ENCODE results near the gene ZNF831.

The ZNF831 gene

DNA sequence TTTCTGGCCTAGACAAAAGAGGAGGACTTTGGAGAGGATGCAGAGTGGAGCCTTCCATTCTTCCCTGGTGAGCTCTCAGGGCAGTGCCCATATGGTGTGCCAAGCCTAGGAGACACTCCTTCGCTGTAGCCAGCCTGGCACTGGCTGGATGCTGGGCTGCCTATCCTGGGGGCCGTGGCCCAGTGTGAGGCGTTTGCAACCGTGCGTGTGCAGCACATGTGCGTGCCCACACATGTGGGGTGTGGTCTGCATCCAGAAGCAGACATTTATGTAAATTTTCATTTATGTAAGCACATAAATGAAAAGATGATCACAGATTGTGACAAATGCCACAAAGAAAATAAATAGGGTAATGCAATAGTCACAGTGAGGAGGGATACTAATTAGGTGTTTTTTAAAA is 35.8 kb upstream of the ZNF831 start:
- TF ChIP-seq, protein P1, sequence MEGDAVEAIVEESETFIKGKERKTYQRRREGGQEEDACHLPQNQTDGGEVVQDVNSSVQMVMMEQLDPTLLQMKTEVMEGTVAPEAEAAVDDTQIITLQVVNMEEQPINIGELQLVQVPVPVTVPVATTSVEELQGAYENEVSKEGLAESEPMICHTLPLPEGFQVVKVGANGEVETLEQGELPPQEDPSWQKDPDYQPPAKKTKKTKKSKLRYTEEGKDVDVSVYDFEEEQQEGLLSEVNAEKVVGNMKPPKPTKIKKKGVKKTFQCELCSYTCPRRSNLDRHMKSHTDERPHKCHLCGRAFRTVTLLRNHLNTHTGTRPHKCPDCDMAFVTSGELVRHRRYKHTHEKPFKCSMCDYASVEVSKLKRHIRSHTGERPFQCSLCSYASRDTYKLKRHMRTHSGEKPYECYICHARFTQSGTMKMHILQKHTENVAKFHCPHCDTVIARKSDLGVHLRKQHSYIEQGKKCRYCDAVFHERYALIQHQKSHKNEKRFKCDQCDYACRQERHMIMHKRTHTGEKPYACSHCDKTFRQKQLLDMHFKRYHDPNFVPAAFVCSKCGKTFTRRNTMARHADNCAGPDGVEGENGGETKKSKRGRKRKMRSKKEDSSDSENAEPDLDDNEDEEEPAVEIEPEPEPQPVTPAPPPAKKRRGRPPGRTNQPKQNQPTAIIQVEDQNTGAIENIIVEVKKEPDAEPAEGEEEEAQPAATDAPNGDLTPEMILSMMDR (conservative IDR thresholded peaks at IDR 0.05; ENCODE audit: low read depth, low read length) = no peak
- no peak for DNase-seq (ENCODE audit: low read depth)
- H3K4me3 ChIP-seq (ENCODE audit: low read length) = no peak overlapping the region

DNA sequence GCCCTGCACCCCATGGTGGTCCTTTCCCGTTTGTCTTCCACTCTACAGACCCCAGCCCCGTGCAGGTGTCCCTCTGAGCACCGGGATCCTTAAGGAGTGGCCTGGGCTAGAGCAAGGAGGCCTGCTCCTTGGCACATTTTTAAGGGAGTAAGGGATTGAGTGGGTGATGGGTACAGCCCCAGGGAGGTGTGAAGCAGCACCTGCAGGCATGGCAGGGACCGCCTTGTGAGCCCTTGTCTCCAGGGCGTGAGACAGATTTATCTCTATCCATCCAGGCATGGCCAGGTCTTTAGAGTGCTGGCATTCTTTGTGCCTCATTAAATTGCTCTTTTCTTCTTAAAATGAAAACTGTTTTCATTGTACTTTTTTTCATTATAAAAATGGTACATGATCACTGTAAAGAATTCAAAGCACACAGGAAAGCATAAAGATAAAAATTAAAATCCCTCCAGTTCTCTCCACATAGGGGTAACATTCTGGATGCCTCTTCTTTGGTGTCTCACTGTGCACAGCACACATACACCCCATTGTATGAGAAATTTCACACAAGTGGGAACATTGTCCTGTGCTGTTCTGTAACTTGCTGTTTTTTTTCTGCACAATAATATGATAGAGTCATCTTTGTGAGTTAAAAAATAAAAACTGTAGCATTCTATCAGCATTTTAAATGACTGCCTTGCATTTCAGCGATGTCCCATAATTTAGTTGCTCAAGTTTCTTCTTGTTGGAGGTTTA is 31.9 kb upstream of the ZNF831 start:
- TF ChIP-seq, protein P1 (conservative IDR thresholded peaks at IDR 0.05; ENCODE audit: low read depth, low read length) = no peak
- no peak for DNase-seq (ENCODE audit: low read depth)
- H3K4me3 ChIP-seq (ENCODE audit: low read length) = no peak overlapping the region

DNA sequence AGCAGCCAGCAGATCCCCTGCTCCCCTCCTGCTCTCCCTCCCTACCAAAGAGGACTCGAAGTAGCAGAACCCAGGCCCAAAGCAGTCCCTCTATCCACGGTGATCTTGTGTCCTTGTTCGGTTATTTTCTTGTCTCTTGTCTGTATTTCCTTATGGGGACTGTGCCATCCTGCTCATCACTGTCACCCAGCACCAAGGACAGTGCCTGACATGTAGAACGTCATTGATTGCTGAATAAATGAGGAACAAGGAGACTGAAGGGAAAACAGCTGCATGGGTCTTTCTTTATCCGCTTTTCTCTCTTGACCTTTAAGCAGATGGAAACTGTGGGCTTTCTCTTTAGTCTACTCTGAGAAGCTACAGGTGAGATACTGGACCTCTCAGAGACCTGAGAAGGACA is 29.4 kb upstream of the ZNF831 start:
- H3K4me3 ChIP-seq (ENCODE audit: low read length) = no peak overlapping the region
- TF ChIP-seq, protein P1 (conservative IDR thresholded peaks at IDR 0.05; ENCODE audit: low read depth, low read length) = no peak
- no peak for DNase-seq (ENCODE audit: low read depth)

DNA sequence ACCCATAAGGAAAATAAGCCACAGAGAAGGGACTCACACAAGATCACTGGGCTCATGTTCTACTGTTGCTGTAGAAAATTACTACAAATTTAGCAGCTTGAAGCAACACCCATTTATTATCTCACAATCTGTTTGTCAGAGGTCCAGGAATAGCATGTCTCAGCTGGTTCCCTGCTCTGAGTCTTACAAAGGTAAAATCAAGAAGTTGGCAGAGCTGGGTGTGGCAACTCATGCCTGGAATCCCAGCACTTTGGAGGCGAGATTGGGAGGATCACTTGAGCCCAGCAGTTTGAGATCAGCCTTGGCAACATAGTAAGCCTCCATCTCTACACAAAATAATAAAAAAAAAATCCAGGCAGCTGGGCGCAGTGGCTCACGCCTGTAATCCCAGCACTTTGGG is 28.5 kb upstream of the ZNF831 start:
- TF ChIP-seq, protein P1 (conservative IDR thresholded peaks at IDR 0.05; ENCODE audit: low read depth, low read length) = no peak
- DNase-seq (ENCODE audit: low read depth) = no peak
- no peak overlapping the region for H3K4me3 ChIP-seq (ENCODE audit: low read length)

DNA sequence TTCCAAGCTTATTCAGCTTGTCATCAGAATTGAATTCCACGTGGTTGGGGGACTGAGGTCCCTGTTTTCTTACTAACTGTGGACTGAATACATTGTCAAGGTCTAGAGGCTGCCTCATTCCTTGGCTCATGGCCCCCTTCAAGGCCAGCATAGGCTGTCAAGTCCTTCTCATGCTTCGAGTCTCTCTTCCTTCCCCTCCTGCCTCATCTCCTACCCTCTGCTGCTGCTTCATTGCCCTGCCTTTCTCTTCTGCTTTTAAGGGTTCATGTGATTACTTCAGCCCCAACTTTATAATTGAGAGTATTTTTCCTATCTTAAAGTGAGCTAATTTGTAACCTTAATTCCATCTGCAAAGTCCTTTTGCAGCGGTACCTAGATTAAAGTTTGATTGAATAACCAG is 27.6 kb upstream of the ZNF831 start:
- TF ChIP-seq, protein P1 (conservative IDR thresholded peaks at IDR 0.05; ENCODE audit: low read depth, low read length) = no peak
- H3K4me3 ChIP-seq (ENCODE audit: low read length) = no peak overlapping the region
- DNase-seq (ENCODE audit: low read depth) = no peak

DNA sequence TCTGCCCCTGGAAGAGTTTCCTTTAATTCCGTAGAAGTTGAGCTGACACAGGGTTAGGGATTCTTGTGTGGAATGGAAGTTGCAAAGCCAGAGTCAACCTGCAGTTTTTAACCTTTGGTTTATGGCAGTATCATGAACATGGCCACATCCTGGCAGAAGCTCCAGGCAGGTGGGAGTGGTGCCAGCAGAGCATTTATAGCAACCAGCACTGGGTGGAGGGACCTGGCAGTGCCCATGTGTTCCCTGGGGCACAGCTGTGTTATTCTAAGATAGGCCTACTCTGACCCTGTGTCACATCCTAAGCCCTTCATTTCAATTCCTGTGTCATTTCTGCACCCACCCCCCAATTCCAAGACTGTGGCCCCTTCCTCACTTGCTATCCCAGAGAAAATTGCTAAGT is 26.1 kb upstream of the ZNF831 start:
- TF ChIP-seq, protein P1 (conservative IDR thresholded peaks at IDR 0.05; ENCODE audit: low read depth, low read length) = no peak
- DNase-seq (ENCODE audit: low read depth) = no peak
- H3K4me3 ChIP-seq (ENCODE audit: low read length) = no peak overlapping the region

DNA sequence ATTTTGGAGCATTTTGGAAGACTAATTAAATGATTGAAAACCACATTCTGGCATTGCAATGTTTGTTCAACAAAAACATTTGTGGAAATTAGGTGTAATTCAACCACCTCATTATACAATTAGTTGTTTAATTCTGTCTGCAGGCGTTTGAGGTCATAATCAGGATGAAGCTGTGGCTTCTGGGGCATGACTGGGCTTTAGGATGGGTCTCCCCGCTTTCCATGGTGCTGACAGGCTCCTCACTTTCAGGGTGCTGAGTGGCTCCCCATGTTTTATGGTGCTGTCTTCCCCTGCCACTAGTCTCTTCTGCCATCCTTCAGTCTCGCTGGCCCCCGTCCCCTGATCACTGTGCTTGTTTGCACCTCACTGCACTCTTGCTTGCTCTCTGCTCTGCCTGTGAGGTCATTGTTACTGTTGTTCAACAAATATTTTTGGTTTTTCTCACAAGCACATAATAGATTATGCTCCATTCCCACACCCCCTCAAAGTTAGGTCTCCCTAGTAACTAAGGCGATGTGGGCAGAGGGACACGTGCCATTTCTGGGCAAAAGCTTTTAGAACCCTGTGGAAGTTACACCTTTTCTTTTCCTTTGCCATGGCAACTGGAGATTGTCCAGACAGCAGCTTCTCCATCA is 25.4 kb upstream of the ZNF831 start:
- TF ChIP-seq, protein P1 (conservative IDR thresholded peaks at IDR 0.05; ENCODE audit: low read depth, low read length) = no peak
- H3K4me3 ChIP-seq (ENCODE audit: low read length) = no peak overlapping the region
- DNase-seq (ENCODE audit: low read depth) = no peak

Measured in retinal pigment epithelial cell (primary cell).